Smooth muscle cell of trachea (primary cell): ENCODE data around the gene MMD. TPM values are rescaled to one million over a fixed set of nuclear protein-coding genes. Genes with fewer than 3 reads are reported as not detected.

ENCODE experiments used
- total RNA-seq: library from RNA; depleted of rRNA; stranded (reverse); fragments of >200 nt; gene quantifications from 2 replicates; pipeline ENCODE4 v1.2.1, GENCODE V29; 2014

The MMD gene
- total RNA-seq: 43.8 and 77.6 TPM in 2 replicates

GRCh38 chr17:55421179-55421934 lies at the start of gene MMD:
TSS of gene MMD (minus strand) at chr17:55421835. CDS start at chr17:55421695, 140 bp downstream.

Other genes with a start within 250 kb of the MMD start
- gene HLF, start 156.9 kb downstream of the MMD start, total RNA-seq: under 0.01 and 0.17 TPM in 2 replicates
- not detected in 2 replicates for gene SMIM36, start 89.6 kb upstream of the MMD start, total RNA-seq